Ammon's horn (tissue), 1 donor: ENCODE data around the gene ZNF283.

ENCODE experiments used
- DNase-seq: peaks from one replicate; pipeline ENCODE4 v3.0.0-alpha.2; 2016; ENCODE audit warnings: low spot score

Gene ZNF283

GRCh38 chr19:43826787-43827754 is at the start of gene ZNF283:
Gene ZNF283 (plus strand): TSS chr19:43827321. CDS start chr19:43833505, 6,184 bp downstream.
- peak; percentile 93 for DNase-seq

GRCh38 chr19:43778651-43779050 is 48.5 kb upstream of the ZNF283 start:
- DNase-seq = no peak

DNA sequence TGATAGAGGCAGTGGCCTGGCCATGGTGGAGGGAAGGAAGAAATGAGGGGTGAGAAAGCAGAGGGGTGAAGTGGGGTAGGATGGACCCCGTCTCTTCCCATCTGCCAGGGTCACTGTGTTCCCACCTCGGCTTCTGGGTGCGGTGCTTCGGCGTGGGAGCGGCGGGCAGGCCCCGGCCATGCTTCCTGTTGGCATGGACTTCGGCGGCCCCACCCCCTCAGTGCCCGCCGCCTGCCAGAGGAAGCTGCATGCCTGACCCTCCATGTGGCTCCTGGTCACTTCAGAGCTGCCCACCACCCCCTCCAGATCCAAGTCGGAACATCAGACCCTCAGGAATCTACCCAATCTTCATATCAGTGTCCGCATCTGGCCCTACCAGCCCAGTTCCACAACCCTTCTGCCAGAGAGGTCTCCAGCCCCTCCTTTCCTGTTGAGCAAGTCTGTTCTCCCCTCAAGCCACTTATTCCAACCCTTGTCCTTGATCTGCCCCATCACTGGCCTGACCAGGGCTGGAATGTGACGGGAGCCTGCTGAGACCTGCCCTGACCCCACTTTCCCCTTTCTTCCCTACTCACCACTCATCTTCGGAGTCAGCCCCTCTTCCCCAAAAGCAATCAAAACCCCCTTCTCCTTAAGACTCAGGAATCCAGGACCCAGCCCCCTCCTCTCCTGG is 47.8 kb upstream of the ZNF283 start:
- peak; percentile 35 for DNase-seq

GRCh38 chr19:43779820-43780219 is 47.3 kb upstream of the ZNF283 start:
- no peak for DNase-seq

- no peak for DNase-seq
These were observed 46.2 kb upstream of the ZNF283 start, which contains the start of gene KCNN4 for GRCh38 chr19:43780706-43781525. Gene KCNN4 (minus strand): TSS chr19:43780973. CDS start chr19:43780861, 112 bp downstream.

DNA sequence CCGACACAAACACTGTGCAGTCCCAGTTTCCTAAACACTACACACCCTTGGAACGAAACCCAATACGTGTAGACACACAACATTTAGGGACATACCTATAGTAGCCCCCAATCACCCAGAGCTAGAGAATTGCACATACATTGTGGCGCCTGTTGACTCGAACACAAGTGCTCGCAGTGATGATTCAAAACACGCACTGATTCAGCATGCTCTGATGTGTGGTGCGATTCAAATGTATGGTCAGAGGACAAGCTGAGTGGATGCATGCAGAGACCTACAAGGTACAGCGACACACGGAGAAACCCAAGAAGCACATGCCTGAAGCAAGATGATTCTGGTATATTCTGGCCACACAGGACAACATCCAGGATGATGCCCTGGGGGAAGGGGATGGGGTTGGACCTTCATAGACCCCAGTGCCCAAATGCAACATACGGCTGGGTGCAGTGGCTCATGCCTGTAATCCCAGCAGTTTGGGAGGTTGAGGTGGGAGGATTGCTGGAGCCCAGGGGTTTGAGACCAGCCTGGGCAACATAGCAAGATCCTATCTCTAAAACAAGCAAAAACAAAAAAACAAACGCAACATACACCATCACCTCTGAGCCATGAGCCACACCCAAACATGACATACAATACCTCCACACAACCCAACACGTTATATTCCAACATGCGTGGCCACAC is 45.4 kb upstream of the ZNF283 start:
- no peak for DNase-seq

GRCh38 chr19:43782311-43782660 is 44.8 kb upstream of the ZNF283 start:
- no peak for DNase-seq

- DNase-seq = no peak
These were observed 44.4 kb upstream of the ZNF283 start for GRCh38 chr19:43782689-43783231.

- DNase-seq = no peak
These were observed 43.5 kb upstream of the ZNF283 start for GRCh38 chr19:43783636-43784035.

DNA sequence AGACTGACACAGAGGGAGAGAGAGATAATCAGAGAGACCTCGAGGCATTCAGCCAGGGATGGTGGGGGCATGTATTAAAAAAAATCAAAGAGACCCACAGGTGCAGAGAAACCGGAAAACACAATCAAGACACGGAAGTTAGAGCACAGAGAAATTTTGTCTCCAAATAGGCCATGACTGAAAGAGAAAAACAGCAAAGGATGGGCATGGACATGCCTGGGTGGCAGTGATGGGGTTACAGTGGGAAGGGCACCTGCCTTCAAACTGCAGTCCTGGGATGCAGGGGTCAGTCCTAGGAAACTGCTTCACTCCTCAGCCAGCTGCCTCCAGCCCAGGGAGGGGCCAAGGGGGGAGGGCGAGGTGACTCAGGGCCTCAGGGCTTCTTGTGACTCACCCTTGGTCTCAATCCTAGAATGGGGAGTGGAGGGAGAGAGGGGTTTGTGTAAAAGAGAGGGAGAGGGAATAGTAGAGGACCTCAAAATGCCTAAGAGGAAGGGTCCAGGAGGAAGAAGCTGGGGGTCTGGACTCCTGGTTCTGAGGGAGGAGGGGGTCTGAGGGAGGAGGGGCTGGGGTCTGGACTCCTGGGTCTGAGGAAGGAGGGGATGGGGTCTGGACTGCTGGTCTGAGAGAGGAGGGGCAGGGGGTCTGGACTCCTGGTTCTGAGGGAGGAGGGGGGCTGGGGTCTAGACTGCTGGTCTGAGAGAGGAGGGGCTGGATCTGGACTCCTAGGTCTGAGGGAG is 42.7 kb upstream of the ZNF283 start:
- DNase-seq = no peak

- DNase-seq = peak; percentile 77
These were observed 41.9 kb upstream of the ZNF283 start for GRCh38 chr19:43784981-43785808.

DNA sequence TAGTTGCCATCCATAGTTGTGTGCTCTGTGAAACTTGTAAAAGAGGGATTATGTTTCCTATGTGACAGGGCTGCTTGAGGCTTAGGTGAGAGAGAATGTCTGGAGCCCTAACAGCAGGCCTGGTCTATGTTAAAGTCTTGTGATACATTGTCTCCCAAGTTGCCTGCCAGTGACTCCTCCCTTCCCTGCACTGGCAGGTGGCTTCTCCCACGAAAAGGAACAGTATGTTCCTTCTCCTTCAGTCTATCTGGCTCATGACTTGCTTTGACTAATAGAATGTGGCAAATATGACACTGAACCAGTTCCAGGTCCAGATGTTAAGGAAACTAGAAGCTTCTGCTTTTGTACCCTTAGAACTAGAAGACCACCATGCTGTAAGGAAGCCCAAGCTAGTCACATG is 40.5 kb upstream of the ZNF283 start:
- no peak for DNase-seq

GRCh38 chr19:43789029-43789428 is 38.1 kb upstream of the ZNF283 start:
- DNase-seq = no peak

DNA sequence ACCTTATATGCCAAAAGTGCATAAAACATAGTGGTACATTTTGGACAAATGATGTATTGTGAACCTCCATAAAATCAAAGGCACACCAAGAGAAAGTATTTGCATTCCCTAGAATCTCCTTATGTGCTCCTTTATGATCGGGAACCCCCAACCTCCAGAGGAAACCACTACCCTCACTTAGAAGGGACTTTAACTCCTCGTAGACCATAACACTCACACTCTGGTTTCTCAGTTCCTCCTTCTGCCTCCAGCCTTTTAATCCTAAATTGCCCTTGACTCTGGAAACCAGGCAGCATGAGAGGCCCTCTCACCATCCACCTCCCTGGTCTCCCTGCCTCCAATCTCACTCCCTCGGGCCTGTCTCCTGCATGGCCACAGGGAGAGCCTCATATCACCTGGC is 36.5 kb upstream of the ZNF283 start:
- no peak for DNase-seq

GRCh38 chr19:43797118-43797517 is 30.0 kb upstream of the ZNF283 start:
- no peak for DNase-seq

GRCh38 chr19:43797556-43797955 is 29.6 kb upstream of the ZNF283 start:
- no peak for DNase-seq

DNA sequence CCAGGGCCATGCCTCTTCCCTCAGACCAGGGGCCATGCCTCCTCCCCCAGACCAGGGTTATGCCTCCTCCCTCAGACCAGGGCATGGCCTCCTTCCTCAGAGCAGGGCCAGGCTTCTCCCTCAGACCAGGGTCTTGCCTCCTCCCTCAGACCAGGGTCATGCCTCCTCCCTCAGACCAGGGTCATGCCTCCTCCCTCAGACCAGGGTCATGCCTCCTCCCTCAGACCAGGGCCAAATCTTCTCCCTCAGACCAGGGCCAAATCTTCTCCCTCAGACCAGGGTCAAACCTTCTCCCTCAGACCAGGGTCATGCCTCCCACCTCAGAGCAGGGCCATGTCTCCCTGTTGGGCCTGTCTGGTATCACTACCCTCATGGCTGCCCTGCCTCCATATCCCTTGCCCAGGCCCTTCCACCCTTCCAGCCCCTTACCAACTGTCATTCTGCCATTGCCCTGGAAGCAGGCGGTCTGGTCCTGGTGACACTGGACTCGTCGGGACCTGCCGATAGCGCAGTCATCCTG is 29.0 kb upstream of the ZNF283 start:
- no peak for DNase-seq

- peak; percentile 34 for DNase-seq
These were observed 28.3 kb upstream of the ZNF283 start for GRCh38 chr19:43798546-43799409.
